T-helper 17 cell (primary cell): ENCODE data around the gene TMEM205. TPM values are rescaled to one million over a fixed set of nuclear protein-coding genes. Genes with fewer than 3 reads are reported as not detected.

Experiments
- ATAC-seq: fragments of 150-1000 bp; cut with Tn5 transposase; 2 replicates; pipeline ENCODE4 v1.10.0; 2021; ENCODE audit warnings: mild to moderate bottlenecking, moderate library complexity
- DNase-seq, 3 donors: peaks; one replicate each; pipeline versions ENCODE4 v3.0.0 to v3.0.0-alpha.2; 2020 to 2021
- H3K9me3 ChIP-seq: one replicate; pipeline ENCODE4 v1.7.0; 2013; ENCODE audit warnings: low read length, mild to moderate bottlenecking; ENCODE audit not compliant: control insufficient read depth, poor library complexity, severe bottlenecking
- H3K27ac Mint-ChIP-seq: one replicate; pipeline ENCODE4 v1.8.0; 2022; ENCODE audit warnings: mild to moderate bottlenecking, moderate library complexity, mixed read lengths
- H3K27me3 Mint-ChIP-seq: one replicate; pipeline ENCODE4 v1.8.0; 2022; ENCODE audit warnings: mixed read lengths
- H3K36me3 Mint-ChIP-seq: one replicate; pipeline ENCODE4 v1.8.0; 2022; ENCODE audit warnings: low read depth, mixed read lengths
- H3K4me1 Mint-ChIP-seq: one replicate; pipeline ENCODE4 v1.8.0; 2022; ENCODE audit warnings: mild to moderate bottlenecking, mixed read lengths
- H3K4me3 Mint-ChIP-seq: one replicate; pipeline ENCODE4 v1.8.0; 2022; ENCODE audit warnings: mild to moderate bottlenecking, moderate library complexity, mixed read lengths
- total RNA-seq, 4 donors: library from RNA in 2 of 4; stranded (reverse) in 2 of 4; gene quantifications; one replicate each; pipeline ENCODE4 v1.2.3 and lab custom pipeline; 2022 to 2026

The TMEM205 gene
- total RNA-seq, 2 donors from 2014 or later: 15.3 to 21.9 TPM

- ATAC-seq: peak; percentile 96
- peak overlapping the region; percentile 74 for H3K4me3 Mint-ChIP-seq
- H3K4me1 Mint-ChIP-seq: peaks cover 6% of the 10 kb centered on the region
- H3K27ac Mint-ChIP-seq: no peak overlapping the region
- H3K27me3 Mint-ChIP-seq: peaks cover 13% of the 10 kb centered on the region
- H3K36me3 Mint-ChIP-seq: no peaks in the 10 kb centered on the region
- peak; percentile 66 to 82 (median 69) for DNase-seq
- no peaks in the 10 kb centered on the region for H3K9me3 ChIP-seq
Observed at GRCh38 chr19:11293433-11294389, 52.4 kb downstream of the TMEM205 start.

Other genes with a start within 250 kb of the TMEM205 start
- under 1 TPM; 0.62 to 0.89 TPM for gene SPC24, start 190.5 kb downstream of the TMEM205 start, total RNA-seq
- gene KANK2, start 148.7 kb downstream of the TMEM205 start, total RNA-seq: under 1 TPM; 0.63 to 0.72 TPM
- not detected for gene ANGPTL8, start 106.6 kb downstream of the TMEM205 start, total RNA-seq
- gene DOCK6, start 83.7 kb downstream of the TMEM205 start, total RNA-seq: 1 to 10 TPM in 1 of 2 donors, under 1 TPM in 1; 0.62 to 6.1 TPM
- gene TSPAN16, start 50.1 kb downstream of the TMEM205 start, total RNA-seq: not detected
- gene RAB3D, start 6.6 kb downstream of the TMEM205 start, total RNA-seq: 1 to 10 TPM; 6.7 to 7.7 TPM
- gene CCDC159, start 251 bp upstream of the TMEM205 start, total RNA-seq: 10 to 100 TPM; 55.8 to 64.1 TPM
- 1 to 10 TPM; 7.1 to 7.5 TPM for gene PLPPR2, start 9.2 kb upstream of the TMEM205 start, total RNA-seq
- 1 to 10 TPM; 2.6 to 2.9 TPM for gene SWSAP1, start 28.4 kb upstream of the TMEM205 start, total RNA-seq
- gene EPOR, start 38.0 kb upstream of the TMEM205 start, total RNA-seq: 1 to 10 TPM; 7.3 to 9.9 TPM
- gene RGL3, start 73.0 kb upstream of the TMEM205 start, total RNA-seq: not detected
- not detected for gene ODAD3, start 88.9 kb upstream of the TMEM205 start, total RNA-seq
- gene PRKCSH, start 89.4 kb upstream of the TMEM205 start, total RNA-seq: 100 to 1,000 TPM; 233 to 250 TPM
- gene ELAVL3, start 134.8 kb upstream of the TMEM205 start, total RNA-seq: under 1 TPM in 1 of 2 donors, not detected in 1; 0.26 TPM
- gene ZNF653, start 159.6 kb upstream of the TMEM205 start, total RNA-seq: 10 to 100 TPM; 15.3 to 15.6 TPM
- gene ECSIT, start 182.9 kb upstream of the TMEM205 start, total RNA-seq: 10 to 100 TPM; 22.6 to 23.9 TPM
- gene CNN1, start 192.6 kb upstream of the TMEM205 start, total RNA-seq: 1 to 10 TPM in 1 of 2 donors, not detected in 1; 2.6 TPM
- gene ELOF1, start 213.0 kb upstream of the TMEM205 start, total RNA-seq: 10 to 100 TPM; 33.9 to 40.6 TPM
- 10 to 100 TPM; 14.6 to 18.2 TPM for gene ACP5, start 231.4 kb upstream of the TMEM205 start, total RNA-seq